HUDEP-2 (cell line): ENCODE measurements around the gene TALDO1.
A peak's percentile ranks its signal among the peaks of the same experiment; 100 is the strongest.

Source experiments
- DNase-seq, 76 experiments: peaks; one replicate each; lab custom pipeline; 2025; ENCODE audit not compliant: unreplicated experiment in 76 of 76; lab: John Stamatoyannopoulos, UW

The TALDO1 gene

DNA sequence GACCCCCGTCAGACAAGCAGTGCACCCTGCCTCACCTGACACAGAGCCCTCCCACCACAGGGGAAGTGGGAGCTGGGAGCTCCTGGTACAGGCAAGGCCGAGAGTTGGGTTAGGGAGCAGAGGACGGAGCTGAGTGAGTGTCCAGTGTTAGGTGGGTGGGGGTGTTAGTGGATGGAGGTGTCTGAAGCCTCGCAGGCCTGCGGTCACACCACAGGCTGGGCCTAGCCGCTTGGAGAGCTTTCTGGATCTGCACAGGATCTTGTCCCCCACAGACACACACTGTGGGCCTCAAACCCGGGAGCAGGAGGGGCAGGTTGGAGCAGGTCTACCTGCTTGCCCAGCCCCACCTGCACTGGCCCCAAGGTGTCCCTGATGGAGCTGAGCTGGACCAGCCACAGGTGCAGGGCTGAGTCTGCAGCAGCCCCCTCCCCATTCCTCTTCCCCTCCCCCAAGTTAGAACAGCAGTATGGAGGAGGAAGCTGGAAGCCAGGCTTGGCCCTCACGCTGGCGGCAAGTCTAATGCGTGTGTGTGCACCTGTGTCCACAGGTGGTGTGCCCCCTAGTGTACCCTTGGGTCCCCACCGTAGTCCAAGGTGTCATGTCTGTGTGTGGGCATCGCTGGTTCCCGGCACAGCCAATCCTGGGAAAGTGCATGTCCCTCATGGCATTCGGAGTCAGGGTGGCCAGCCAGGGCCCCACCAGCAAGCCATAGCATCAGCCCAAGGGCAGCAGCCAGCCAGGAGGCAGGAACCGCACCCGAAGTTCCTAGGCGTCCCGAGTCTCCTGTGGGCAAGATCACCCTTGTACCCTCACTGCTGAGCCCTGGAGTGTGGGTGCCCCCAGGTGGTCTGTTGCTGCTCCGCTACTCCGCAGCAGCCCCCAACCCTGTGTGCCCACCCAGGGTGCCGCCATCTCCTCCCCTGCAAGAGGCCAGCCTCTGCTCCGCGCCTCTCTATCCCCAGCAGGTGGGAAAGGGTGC lies 32.0 kb downstream of the TALDO1 start:
- DNase-seq = no peak

DNA sequence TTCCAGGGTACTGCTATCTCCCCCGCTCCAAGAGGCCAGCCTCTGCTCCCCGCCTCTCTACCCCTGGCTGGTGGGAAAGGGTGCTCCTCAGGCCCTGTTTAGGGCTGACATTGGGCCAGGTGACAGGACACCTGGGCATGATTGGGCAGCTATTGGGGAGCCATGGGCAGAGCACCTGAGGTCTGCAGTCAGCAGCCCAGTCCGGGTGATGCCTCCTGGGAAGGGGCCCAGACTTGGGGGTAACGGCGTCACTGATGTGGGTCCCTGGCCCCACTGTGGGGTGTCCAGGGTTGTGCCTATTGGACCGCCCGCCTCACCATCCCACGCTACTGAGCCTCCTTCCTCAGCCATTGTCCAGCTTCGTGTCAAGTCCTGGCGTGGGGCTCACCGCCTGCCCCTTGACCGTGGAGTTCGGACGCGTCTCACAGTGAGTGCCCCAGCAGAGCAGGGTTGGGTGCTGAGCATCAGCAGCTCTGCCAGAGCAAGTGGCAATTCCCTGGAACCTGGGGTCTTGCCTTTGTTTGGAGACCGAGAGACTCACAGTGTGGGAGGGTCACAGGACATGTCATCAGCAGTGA lies 32.8 kb downstream of the TALDO1 start:
- DNase-seq = no peak

DNA sequence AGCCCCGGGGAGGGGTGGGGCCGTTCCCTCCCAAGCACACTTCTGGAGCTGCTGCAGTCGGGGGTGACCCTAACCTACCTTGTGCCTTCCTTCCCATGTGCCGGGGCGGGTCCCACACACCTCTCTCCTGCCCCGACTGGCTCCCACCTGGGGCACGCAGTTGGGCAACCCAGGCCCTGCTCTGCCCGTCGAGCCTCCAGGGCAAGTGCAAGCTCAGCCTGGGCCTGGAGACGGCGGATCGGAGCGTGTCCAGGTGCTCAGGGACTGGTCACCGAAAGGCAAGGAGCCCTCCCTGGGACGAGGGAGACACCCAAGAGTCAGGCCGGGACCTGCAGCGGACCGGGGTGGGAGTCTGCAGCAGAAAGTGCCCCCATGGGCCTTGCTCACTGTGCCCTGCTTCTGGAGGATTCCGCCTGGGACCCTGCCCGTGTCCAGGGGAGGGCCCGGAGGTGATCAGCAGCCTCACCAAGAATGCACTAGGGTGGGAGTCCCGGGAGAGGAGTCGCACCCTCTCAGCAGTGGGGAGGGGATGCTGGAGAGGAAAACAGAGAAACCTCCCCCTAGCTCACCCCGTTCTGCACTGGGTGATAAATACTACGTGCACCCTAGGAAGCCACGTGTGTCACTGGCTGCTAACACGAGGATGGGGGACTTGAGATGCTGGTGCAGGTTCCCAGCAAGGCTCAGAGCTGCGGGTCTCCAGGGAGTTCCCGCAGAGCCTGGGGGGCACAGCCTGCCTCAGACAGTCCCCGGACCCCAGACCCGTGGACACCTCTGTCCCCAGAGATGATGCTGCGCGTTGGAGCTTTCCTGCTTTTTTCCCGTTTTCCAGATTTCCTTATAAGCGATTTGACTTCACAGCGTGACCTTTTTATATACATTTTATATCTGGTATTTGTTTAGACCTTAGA lies 35.3 kb downstream of the TALDO1 start:
- DNase-seq = no peak

DNA sequence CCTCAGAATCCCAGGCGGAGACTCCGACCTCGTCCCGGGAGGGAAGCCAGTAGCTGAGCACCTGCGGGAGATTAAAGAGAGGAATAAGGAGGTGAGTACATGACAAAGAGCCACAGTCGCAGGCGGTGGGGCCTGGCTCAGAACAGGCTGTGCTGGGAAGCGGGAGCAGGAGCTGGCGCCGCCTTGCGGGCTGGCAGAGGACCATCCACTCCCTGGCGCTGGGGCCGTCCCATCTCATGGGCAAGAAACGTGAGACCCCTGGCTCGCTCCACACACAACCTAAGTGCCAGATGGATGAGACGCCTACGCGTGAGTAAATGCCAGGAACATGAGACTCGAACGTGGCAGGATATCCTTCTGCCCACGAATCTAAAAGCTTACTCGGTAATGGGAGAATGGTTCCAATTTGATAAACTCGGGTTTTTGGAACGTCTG lies 36.3 kb downstream of the TALDO1 start:
- DNase-seq = peak in 23 of 76 experiments; percentile 10 to 40 (median 28)

DNA sequence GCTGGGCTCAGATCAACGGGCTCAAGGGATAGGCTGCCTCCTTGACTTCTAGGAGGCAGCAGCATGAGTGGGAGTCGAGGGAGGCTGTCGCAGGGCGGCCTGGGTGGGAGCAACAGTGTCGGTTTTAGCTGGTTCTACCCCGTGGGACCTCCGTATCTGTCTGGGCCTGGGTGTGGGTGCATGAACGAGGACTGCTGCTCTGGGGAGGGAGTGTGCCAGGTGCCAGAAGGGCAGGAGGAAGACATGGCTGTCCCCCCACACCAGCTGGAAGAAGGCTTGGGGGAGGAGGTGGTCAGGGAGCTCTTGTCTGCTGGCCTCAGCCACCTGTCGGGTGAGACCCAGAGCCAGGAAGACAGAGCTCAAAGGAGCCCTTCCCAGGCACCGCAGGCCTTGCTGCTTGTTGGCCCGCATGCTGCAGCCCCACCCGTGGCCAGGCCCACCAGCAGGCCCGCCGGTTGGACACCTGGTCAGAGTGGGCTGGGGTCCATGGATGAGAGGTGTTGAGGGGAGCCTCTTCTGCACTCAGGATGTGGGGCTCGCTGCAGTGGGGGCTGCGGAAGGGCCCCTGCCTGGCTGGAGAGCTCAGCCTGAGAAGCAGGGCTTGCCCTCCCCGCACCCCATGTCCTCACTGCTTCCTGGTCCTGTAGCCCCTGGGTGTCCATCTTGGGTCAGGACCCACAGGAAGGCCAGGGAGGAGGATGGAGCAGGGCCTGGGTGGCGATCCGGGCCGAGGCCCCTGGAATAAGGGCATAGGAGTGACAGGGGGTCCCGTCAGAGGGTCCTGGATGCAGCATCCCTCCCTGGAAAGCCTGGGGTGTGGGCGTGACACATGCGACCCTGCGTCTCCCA lies 39.2 kb downstream of the TALDO1 start:
- no peak for DNase-seq

DNA sequence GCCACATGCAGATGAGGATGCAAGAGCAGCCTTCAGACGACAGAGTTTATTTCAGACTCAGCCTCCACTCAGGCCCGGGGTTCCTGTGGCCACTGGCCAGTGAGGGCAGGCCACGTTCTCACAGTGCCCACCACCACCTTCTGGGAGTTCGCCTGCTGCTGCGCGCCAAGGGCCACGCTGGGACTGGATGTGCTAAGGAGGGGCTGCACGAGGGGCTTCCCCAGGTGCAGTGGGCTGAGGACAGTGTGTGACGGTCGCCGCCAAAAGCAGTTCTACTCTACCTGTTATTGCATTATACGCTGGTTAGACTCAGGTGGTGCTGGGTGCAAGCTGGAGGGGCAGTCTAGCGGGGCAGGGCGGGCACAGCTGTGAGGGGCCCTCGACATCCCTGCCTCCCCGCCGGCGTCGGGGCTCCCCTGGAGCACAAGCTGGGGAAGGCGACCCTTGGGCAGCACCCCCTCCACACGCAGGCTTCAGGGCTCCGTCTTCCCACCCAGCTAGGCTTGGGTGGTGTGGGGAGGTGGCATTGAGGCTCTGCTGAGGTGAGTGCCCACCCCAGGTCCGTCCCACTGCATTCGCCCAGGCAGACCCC lies 39.9 kb downstream of the TALDO1 start:
- DNase-seq = no peak

DNA sequence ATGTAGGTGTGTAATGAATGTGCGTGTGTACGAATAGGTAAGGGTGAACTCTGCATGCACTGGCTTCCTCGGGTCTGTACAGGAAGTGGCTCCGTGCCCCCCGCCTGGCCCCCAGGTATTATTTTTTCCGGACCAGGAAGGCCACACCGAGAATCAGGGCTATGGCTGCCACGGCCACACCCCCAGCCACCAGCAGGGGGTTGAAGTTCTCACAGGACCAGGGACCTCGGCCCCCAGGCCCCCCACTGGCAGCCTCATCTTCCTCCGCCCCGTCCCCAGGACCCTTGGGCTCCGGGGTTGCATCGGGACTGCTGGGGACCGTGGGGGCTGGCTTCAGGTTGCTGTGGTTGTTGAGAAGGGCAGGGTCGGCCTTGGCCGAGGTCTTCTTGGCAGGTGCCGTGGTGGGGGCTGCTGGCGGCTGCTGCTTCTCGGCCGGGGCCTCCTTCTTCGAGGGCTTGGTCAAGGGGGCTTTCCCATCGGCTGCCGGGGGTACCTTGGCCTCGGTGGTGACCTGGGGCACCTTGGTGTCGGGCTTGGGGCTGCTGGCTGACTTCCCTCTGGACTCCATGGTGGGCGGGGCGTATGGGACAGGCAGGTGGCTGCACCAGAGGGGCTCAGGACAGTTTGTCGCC lies 40.9 kb downstream of the TALDO1 start:
- no peak for DNase-seq

- no peak for DNase-seq
Measured at GRCh38 chr11:788953-789940, 42.0 kb downstream of the TALDO1 start.

DNA sequence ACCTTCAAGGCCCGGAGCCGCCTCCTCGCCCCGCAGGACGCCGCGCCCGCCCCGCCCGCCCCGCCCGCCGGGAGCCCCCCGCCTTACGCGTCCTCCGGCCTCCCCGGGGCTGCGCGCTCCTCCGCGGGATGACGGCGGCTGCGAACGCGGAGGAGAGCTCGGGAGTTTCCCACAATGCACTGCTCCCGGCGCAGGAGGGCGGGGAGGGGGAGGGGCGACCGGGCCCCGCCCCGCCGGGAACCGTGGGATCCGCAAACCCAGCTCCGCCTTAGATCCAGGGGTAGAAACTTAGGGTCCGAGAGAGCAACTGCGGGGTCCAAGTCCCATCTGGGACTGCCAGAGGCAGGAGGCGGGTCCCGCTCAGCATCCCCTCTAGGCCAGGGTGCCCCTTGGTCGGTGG lies 42.7 kb downstream of the TALDO1 start, which contains the start of gene CEND1:
Gene CEND1, minus strand, starts transcription at position 148 of the 400 bp plus-strand sequence. CDS start 1,514 bp downstream, outside the sequence.
- no peak for DNase-seq

DNA sequence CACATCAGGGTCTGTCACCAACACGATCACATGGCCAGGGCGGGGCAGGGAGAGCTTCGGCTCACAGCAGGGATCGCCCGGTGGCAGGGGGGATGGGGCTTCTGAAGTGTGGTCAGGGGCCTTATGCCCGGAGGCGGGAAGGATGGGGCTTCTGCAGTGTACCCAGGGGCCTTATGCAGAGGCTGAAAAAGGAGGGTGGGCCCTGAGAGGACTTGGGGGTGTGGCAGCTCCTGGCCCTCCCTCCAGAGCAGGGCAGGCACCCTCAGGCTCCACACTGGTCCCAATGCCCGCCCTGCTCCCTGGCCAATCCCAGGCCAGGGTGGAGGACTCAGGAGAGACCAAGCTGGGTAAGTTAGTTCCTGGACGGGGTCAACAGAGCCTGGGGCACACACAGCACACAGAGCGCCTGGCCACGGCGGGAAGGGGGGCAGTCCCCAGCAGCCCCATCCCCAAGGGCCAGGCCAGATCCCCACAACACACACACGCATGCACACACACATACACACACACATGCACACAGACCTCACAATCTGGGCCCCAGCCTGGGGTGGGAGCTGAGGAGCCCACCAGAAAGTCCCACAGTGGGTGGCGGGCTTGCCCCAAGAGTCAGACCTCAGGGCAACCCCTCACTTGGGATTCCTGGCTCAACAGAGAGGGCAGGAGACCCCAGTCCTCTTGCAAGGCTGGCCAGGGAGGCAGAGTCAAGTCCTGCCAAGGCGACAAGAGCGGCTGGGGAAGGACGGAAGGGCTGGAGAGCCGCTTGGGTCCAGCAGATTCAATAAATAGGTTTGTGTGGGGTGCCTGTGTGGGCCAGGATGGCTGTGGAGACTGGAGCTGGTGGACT lies 43.7 kb downstream of the TALDO1 start:
- peak in 1 of 76 experiments; percentile 22 for DNase-seq

DNA sequence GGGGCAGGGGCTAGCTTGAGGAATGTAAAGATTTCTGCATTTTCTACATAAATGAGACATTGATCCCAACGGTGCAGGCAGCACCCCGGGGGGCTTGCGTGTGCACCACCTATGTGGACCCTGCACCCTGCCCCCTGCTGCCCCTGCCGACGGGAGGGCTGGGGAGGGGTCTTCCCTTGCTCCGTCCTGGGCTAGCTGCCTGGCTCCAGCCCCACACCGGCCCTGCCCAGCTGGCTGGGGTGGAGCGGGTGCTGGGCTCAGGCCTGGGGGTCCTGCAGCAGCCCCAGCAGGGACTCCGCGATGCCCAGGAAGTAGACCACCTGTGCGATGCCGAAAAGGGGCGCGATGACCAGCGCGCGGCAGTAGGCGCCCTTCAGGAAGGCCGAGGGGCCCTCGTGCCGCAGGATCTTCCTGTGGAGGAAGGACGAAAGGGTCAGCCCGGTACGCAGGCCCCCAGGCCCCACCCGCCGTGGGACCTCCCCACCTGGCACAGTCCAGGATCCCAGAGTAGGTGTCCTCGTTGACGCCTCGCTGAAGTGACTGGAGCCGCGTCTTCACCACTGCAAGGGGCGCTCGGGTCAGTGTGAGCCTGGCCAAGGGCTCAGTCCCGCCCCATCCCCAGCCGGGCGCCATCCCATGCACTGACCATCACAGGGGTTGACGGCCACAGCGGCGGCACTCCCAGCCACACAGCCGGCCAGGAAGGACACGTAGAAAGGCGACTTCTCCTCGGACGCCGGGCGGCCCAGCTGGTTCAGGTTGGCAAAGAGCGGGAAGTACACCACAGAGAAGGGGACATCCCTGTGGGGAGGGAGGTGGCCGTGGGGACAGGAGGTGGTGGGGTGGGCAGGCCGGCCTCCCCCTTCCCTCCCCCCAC lies 44.6 kb downstream of the TALDO1 start:
- DNase-seq = no peak

DNA sequence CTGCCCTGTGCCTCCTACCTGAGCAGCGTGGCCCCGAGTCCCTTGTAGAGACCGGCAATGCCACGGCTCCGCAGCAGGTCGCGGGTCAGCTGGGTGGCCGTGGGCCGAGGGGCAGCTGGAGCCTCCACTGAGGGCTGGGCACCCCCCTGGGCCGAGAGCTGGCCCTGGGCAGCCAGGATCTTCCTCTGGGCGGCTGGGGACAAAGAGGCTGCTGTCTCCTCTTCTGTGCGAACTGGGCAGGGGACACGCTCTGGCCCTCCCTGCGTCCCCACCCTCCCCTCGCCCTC lies 45.2 kb downstream of the TALDO1 start:
- DNase-seq = no peak

- DNase-seq = no peak
Measured at GRCh38 chr11:792873-793272, 45.6 kb downstream of the TALDO1 start.

DNA sequence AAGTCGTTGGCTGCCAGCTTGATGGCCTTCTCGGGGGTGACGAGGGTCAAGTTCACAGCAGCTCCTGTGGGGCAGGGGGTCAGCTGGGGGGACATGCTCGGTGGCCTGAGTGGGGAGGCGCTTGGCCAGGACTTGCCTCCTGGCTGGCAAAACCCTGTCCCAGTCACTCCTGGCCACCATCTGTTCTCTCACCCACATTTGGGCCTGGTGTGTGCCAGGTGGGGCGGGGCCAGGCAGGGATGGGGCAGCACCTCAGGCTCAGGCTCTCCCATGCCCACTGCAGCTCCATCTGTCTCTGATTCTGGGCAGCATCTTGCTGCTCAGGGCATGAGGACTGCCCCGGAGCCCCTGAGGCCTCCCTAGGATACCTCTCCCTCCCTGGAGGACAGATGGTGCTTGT lies 46.3 kb downstream of the TALDO1 start:
- DNase-seq = no peak

DNA sequence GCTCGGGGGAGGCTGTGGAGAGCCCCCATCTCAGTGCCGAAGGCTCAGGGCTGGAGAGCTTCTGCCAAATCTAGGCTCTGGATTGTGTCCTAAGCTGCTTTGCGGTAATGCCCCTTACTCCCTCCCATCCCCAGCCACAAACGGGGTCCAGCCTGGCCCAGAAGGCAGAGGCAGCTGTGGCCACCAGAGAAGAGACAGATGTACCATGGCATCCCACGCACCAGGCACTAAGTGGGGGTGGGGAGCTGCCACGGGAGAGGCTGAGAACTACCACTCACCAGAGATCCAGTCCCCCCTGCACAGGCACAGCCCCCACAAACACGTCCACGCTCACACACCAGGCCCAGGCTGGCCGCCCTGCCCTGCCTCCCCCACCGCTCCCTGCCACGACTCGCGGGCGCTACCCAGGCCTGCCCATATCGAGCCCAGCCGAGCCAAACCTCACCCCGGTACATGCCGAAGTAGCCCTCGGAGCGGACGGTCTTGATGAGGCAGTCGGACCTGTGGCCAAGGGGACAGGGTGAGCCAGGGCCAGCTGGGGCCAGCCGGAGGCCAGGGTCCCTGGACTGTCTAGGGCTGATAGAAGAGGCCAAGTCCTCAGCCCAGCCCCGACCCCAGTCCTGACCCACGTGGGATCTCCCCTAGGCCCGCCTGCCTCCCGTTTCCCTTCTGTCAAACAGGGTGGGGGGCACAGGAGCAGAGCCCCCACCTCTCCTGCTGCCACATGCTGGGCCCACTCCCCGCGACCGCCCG lies 46.9 kb downstream of the TALDO1 start:
- DNase-seq = no peak
